Measurements from ENCODE around the gene GAD2.

GRCh38 chr10:26310361-26310760 is 93.8 kb downstream of the GAD2 start:
- TF ChIP-seq ZC3H10 (CRISPR knock-in tag; IDR thresholded peaks at IDR 0.05), result no peak
- no peak for TF ChIP-seq ZFP30 (CRISPR knock-in tag; IDR thresholded peaks at IDR 0.05)
- TF ChIP-seq CREB5 (CRISPR knock-in tag; IDR thresholded peaks at IDR 0.05; ENCODE audit: low read depth), result no peak
- TF ChIP-seq RARB (CRISPR knock-in tag; IDR thresholded peaks at IDR 0.05), result no peak
- TF ChIP-seq, protein P1, sequence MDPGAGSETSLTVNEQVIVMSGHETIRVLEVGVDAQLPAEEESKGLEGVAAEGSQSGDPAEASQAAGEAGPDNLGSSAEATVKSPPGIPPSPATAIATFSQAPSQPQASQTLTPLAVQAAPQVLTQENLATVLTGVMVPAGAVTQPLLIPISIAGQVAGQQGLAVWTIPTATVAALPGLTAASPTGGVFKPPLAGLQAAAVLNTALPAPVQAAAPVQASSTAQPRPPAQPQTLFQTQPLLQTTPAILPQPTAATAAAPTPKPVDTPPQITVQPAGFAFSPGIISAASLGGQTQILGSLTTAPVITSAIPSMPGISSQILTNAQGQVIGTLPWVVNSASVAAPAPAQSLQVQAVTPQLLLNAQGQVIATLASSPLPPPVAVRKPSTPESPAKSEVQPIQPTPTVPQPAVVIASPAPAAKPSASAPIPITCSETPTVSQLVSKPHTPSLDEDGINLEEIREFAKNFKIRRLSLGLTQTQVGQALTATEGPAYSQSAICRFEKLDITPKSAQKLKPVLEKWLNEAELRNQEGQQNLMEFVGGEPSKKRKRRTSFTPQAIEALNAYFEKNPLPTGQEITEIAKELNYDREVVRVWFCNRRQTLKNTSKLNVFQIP (CRISPR knock-in tag; IDR thresholded peaks at IDR 0.05; ENCODE audit: borderline replicate concordance, low read depth), result no peak
- TF ChIP-seq ZNF70 (CRISPR knock-in tag; IDR thresholded peaks at IDR 0.05), result no peak
- TF ChIP-seq, protein P2, sequence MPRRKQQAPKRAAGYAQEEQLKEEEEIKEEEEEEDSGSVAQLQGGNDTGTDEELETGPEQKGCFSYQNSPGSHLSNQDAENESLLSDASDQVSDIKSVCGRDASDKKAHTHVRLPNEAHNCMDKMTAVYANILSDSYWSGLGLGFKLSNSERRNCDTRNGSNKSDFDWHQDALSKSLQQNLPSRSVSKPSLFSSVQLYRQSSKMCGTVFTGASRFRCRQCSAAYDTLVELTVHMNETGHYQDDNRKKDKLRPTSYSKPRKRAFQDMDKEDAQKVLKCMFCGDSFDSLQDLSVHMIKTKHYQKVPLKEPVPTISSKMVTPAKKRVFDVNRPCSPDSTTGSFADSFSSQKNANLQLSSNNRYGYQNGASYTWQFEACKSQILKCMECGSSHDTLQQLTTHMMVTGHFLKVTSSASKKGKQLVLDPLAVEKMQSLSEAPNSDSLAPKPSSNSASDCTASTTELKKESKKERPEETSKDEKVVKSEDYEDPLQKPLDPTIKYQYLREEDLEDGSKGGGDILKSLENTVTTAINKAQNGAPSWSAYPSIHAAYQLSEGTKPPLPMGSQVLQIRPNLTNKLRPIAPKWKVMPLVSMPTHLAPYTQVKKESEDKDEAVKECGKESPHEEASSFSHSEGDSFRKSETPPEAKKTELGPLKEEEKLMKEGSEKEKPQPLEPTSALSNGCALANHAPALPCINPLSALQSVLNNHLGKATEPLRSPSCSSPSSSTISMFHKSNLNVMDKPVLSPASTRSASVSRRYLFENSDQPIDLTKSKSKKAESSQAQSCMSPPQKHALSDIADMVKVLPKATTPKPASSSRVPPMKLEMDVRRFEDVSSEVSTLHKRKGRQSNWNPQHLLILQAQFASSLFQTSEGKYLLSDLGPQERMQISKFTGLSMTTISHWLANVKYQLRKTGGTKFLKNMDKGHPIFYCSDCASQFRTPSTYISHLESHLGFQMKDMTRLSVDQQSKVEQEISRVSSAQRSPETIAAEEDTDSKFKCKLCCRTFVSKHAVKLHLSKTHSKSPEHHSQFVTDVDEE (CRISPR knock-in tag; IDR thresholded peaks at IDR 0.05), result no peak
- TF ChIP-seq, protein P3, sequence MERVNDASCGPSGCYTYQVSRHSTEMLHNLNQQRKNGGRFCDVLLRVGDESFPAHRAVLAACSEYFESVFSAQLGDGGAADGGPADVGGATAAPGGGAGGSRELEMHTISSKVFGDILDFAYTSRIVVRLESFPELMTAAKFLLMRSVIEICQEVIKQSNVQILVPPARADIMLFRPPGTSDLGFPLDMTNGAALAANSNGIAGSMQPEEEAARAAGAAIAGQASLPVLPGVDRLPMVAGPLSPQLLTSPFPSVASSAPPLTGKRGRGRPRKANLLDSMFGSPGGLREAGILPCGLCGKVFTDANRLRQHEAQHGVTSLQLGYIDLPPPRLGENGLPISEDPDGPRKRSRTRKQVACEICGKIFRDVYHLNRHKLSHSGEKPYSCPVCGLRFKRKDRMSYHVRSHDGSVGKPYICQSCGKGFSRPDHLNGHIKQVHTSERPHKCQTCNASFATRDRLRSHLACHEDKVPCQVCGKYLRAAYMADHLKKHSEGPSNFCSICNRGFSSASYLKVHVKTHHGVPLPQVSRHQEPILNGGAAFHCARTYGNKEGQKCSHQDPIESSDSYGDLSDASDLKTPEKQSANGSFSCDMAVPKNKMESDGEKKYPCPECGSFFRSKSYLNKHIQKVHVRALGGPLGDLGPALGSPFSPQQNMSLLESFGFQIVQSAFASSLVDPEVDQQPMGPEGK (CRISPR knock-in tag; IDR thresholded peaks at IDR 0.05; ENCODE audit: borderline replicate concordance), result no peak
- no peak for TF ChIP-seq GLIS3 (CRISPR knock-in tag; IDR thresholded peaks at IDR 0.05)
- TF ChIP-seq ZFP3 (CRISPR knock-in tag; IDR thresholded peaks at IDR 0.05), result no peak
- no peak for TF ChIP-seq SNAI2 (CRISPR knock-in tag; IDR thresholded peaks at IDR 0.05)

Data from SK-N-SH treated with all-trans-retinoic acid at 6 μM for 48 hours (cell line).